NCI-H774 (cell line): ENCODE data around the gene REN.
A peak's percentile ranks its signal among the peaks of the same experiment; 100 is the strongest.

Experiments
- DNase-seq: peaks from one replicate; lab custom pipeline; 2025; lab: John Stamatoyannopoulos, UW

REN gene

GRCh38 chr1:204108312-204109141 lies 57.6 kb downstream of the REN start:
- peak; percentile 72 for DNase-seq

GRCh38 chr1:204107892-204108291 lies 58.2 kb downstream of the REN start:
- DNase-seq = no peak

- no peak for DNase-seq
Observed at GRCh38 chr1:204106825-204107224, 59.3 kb downstream of the REN start.

GRCh38 chr1:204105131-204105515 lies 61.0 kb downstream of the REN start:
- DNase-seq = no peak
